ENCODE measurements around the gene GPC5.

DNA sequence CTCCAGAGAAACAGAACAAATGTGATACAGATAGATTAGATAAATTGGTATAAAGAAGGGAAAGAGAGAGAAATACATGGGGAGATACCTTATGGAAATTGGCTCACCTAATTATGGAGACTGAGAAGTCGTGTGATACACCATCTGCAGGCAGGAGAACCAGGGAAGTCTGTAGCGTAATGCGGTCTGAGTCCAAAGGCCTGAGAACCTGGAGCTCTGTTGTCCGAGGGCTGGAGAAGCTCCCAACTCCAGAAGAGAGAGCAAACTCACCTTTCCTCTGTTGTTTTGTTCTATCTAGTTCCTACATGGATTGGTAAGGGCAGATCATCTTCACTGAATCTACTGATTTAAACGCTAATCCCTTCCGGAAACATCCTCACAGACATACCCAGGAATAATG is 1179.9 kb downstream of the GPC5 start:
- TF ChIP-seq CTCF (IDR thresholded peaks at IDR 0.05; ENCODE audit: low read length) (no peak), EZH2 (IDR thresholded peaks at IDR 0.05; ENCODE audit: borderline replicate concordance, low read length) (no peak)

All from OCI-LY1 (cell line).